ENCODE data around the gene ECI2.

The ECI2 gene

DNA sequence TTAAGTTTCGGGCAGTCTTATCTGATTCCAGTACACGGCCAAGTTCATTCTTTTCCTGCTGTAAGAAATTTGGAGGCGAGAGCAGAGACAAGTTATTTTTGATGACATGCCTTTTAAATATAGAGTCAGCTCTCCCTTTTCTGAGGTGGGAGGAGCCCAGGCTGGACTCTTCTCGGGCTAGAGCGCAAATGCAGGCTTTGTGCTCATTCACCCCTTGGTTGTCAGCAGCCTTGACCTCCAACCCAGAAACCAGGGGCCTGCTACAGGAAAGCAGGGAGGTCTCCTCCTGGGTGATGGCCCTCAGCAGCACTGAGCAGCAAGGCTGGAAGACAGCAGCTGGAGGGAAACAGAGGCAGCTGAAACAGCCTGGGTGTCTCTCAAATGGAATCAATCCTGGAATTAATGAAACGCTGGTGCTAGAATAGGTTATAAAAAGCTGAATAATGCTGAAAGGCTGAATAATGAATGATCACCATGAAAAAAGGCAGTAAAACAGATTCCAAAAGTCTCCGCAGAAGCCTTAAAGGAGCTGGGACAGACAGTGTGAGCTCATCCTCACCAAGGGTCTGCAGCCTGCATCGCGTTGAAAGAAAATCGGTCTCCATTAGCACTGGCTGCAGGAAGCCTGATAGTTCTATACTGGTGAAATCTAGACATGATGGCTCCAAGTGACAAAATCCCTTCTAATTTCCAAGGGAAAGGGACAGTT, 28.2 kb upstream of the ECI2 start:
- Histone ChIP-seq H3K9me3 (ENCODE audit: insufficient read depth, low read length, severe bottlenecking) (no peaks in the 10 kb centered on the region), H3K4me1 (ENCODE audit: insufficient read depth, low read length) (no peaks in the 10 kb centered on the region), H3K36me3 (ENCODE audit: insufficient read depth, low read length) (no peaks in the 10 kb centered on the region), H3K4me2 (ENCODE audit: insufficient read depth, low read length) (no peak overlapping the region), H3K4me3 (ENCODE audit: low read depth in 1 of 2, low read length in 2 of 2) (no peak overlapping the region), H3K79me2 (ENCODE audit: insufficient read depth, low read length) (no peaks in the 10 kb centered on the region), H3K27me3 (ENCODE audit: insufficient read depth, low read length, poor library complexity) (peaks cover 14% of the 10 kb centered on the region), H2AFZ (ENCODE audit: low read depth, low read length) (no peak overlapping the region), H3K27ac (ENCODE audit: low read length) (no peak overlapping the region), H4K20me1 (ENCODE audit: insufficient read depth, low read length) (no peaks in the 10 kb centered on the region), H3K9ac (ENCODE audit: low read depth, low read length) (no peak overlapping the region)
- no peak for DNase-seq
- no peak for ATAC-seq (ENCODE audit: insufficient read depth, low read depth)
- no peak for TF ChIP-seq EZH2 (IDR thresholded peaks at IDR 0.05; ENCODE audit: borderline replicate concordance, low read depth, low read length, severe bottlenecking)
- TF ChIP-seq, protein P1, sequence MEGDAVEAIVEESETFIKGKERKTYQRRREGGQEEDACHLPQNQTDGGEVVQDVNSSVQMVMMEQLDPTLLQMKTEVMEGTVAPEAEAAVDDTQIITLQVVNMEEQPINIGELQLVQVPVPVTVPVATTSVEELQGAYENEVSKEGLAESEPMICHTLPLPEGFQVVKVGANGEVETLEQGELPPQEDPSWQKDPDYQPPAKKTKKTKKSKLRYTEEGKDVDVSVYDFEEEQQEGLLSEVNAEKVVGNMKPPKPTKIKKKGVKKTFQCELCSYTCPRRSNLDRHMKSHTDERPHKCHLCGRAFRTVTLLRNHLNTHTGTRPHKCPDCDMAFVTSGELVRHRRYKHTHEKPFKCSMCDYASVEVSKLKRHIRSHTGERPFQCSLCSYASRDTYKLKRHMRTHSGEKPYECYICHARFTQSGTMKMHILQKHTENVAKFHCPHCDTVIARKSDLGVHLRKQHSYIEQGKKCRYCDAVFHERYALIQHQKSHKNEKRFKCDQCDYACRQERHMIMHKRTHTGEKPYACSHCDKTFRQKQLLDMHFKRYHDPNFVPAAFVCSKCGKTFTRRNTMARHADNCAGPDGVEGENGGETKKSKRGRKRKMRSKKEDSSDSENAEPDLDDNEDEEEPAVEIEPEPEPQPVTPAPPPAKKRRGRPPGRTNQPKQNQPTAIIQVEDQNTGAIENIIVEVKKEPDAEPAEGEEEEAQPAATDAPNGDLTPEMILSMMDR (IDR thresholded peaks at IDR 0.05; ENCODE audit: borderline replicate concordance, extremely low read depth, low read length, poor library complexity, severe bottlenecking), result no peak

DNA sequence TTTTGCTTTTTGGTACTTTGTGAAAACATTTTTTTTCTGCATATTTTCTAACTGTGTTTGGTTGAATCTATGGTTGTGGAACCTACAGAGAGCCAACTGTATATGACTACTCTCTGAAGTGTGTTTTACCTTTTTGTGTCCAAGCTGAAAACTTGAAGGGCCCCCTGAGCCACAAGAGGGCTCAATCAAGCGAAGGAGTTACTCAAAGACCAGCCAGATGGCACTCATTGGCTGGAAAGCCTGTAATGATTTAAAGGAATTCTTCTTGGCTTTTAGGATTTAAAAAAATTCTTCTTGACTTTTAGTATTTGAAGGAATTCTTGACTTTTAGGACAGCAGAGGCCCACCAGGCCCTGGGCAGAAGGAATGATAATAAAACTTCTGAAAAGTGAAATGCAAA, 27.0 kb upstream of the ECI2 start:
- Histone ChIP-seq H3K79me2 (ENCODE audit: insufficient read depth, low read length) (no peaks in the 10 kb centered on the region), H3K36me3 (ENCODE audit: insufficient read depth, low read length) (no peaks in the 10 kb centered on the region), H3K27ac (ENCODE audit: low read length) (no peak overlapping the region), H3K9ac (ENCODE audit: low read depth, low read length) (no peak overlapping the region), H4K20me1 (ENCODE audit: insufficient read depth, low read length) (no peaks in the 10 kb centered on the region), H3K4me3 (ENCODE audit: low read depth in 1 of 2, low read length in 2 of 2) (no peak overlapping the region), H3K4me2 (ENCODE audit: insufficient read depth, low read length) (no peak overlapping the region), H3K27me3 (ENCODE audit: insufficient read depth, low read length, poor library complexity) (peaks cover 14% of the 10 kb centered on the region), H3K4me1 (ENCODE audit: insufficient read depth, low read length) (no peaks in the 10 kb centered on the region), H2AFZ (ENCODE audit: low read depth, low read length) (no peak overlapping the region), H3K9me3 (ENCODE audit: insufficient read depth, low read length, severe bottlenecking) (no peaks in the 10 kb centered on the region)
- DNase-seq, result no peak
- ATAC-seq (ENCODE audit: insufficient read depth, low read depth), result no peak
- TF ChIP-seq EZH2 (IDR thresholded peaks at IDR 0.05; ENCODE audit: borderline replicate concordance, low read depth, low read length, severe bottlenecking), result no peak
- TF ChIP-seq, protein P1 (IDR thresholded peaks at IDR 0.05; ENCODE audit: borderline replicate concordance, extremely low read depth, low read length, poor library complexity, severe bottlenecking), result no peak

DNA sequence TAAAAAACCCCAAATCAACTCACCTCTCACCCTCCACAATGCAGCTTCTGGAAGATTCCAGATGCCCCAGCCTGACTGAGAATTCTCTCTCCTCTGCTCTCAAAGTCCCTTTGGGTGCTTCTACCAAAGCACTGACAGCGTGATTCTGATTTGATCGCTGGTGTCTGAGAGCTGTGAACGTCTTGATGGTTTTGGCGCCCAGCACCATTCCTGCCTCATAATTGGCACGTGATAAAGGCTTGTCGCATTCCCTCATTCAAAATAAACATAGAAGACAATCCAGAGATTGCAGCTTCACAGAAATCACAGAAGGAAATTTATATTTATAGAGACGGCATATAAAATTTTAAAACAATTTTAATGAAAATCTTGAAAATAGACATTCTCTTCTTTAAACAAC, 24.1 kb upstream of the ECI2 start:
- H2AFZ ChIP-seq (ENCODE audit: low read depth, low read length), result no peak overlapping the region
- H3K36me3 ChIP-seq (ENCODE audit: insufficient read depth, low read length), result no peaks in the 10 kb centered on the region
- no peak overlapping the region for H3K4me2 ChIP-seq (ENCODE audit: insufficient read depth, low read length)
- H3K27ac ChIP-seq (ENCODE audit: low read length), result no peak overlapping the region
- no peak overlapping the region for H3K9ac ChIP-seq (ENCODE audit: low read depth, low read length)
- H4K20me1 ChIP-seq (ENCODE audit: insufficient read depth, low read length), result no peaks in the 10 kb centered on the region
- no peak overlapping the region for H3K4me3 ChIP-seq (ENCODE audit: low read depth in 1 of 2, low read length in 2 of 2)
- H3K9me3 ChIP-seq (ENCODE audit: insufficient read depth, low read length, severe bottlenecking), result no peaks in the 10 kb centered on the region
- peaks cover 14% of the 10 kb centered on the region for H3K27me3 ChIP-seq (ENCODE audit: insufficient read depth, low read length, poor library complexity)
- H3K4me1 ChIP-seq (ENCODE audit: insufficient read depth, low read length), result peaks cover 5% of the 10 kb centered on the region; the same call in 1 of the 2 replicates
- TF ChIP-seq, protein P1 (IDR thresholded peaks at IDR 0.05; ENCODE audit: borderline replicate concordance, extremely low read depth, low read length, poor library complexity, severe bottlenecking), result no peak
- ATAC-seq (ENCODE audit: insufficient read depth, low read depth) (no peak), DNase-seq (no peak)
- H3K79me2 ChIP-seq (ENCODE audit: insufficient read depth, low read length), result no peaks in the 10 kb centered on the region

All from DND-41 (cell line).